ENCODE results near the gene KRT4.
"Not testable (repeated sequence)": the region's sequence is repeated elsewhere in the genome, so short reads cannot be mapped to it uniquely, and the experiment has no call there.

KRT4 gene

GRCh38 chr12:52772772-52773171 is 41.1 kb downstream of the KRT4 start:
- no peak for DNase-seq (ENCODE audit: low spot score)

GRCh38 chr12:52772188-52772587 is 41.7 kb downstream of the KRT4 start:
- DNase-seq (ENCODE audit: low spot score) = no peak

GRCh38 chr12:52771505-52771904 is 42.4 kb downstream of the KRT4 start:
- DNase-seq (ENCODE audit: low spot score) = no peak

- DNase-seq (ENCODE audit: low spot score) = no peak
Measured at GRCh38 chr12:52771088-52771487, 42.8 kb downstream of the KRT4 start.

GRCh38 chr12:52769946-52770345 is 44.0 kb downstream of the KRT4 start:
- no peak for DNase-seq (ENCODE audit: low spot score)

- no peak for DNase-seq (ENCODE audit: low spot score)
Measured at GRCh38 chr12:52769354-52769753, 44.6 kb downstream of the KRT4 start.

GRCh38 chr12:52768479-52769200 is 45.3 kb downstream of the KRT4 start:
- DNase-seq (ENCODE audit: low spot score) = no peak

- DNase-seq (ENCODE audit: low spot score) = no peak
Measured at GRCh38 chr12:52767427-52767826, 46.5 kb downstream of the KRT4 start.

- no peak for DNase-seq (ENCODE audit: low spot score)
Measured at GRCh38 chr12:52767020-52767379, 46.9 kb downstream of the KRT4 start.

- no peak for DNase-seq (ENCODE audit: low spot score)
Measured at GRCh38 chr12:52766351-52767019, 47.4 kb downstream of the KRT4 start.

GRCh38 chr12:52765702-52766101 is 48.2 kb downstream of the KRT4 start:
- no peak for DNase-seq (ENCODE audit: low spot score)

GRCh38 chr12:52763991-52764390 is 49.9 kb downstream of the KRT4 start:
- DNase-seq (ENCODE audit: low spot score) = no peak

GRCh38 chr12:52763036-52763659 is 50.8 kb downstream of the KRT4 start:
- no peak for DNase-seq (ENCODE audit: low spot score)

GRCh38 chr12:52761802-52762201 is 52.1 kb downstream of the KRT4 start:
- DNase-seq (ENCODE audit: low spot score) = no peak

GRCh38 chr12:52761218-52761617 is 52.7 kb downstream of the KRT4 start:
- not testable (repeated sequence) for DNase-seq (ENCODE audit: low spot score)

GRCh38 chr12:52760623-52761022 is 53.3 kb downstream of the KRT4 start:
- no peak for DNase-seq (ENCODE audit: low spot score)

- no peak for DNase-seq (ENCODE audit: low spot score)
Measured at GRCh38 chr12:52759695-52760094, 54.2 kb downstream of the KRT4 start.

GRCh38 chr12:52759218-52759617 is 54.7 kb downstream of the KRT4 start:
- DNase-seq (ENCODE audit: low spot score) = no peak

GRCh38 chr12:52757449-52758176 is 56.3 kb downstream of the KRT4 start:
- DNase-seq (ENCODE audit: low spot score) = no peak

All from kidney capillary endothelial cell (primary cell).